Panc1 (cell line): ENCODE results near the gene COL4A3.

Experiments
- POLR2AphosphoS5 ChIP-seq: IDR thresholded peaks from 2 replicates; pipeline ENCODE4 v1.6.1; 2012; ENCODE audit warnings: mild to moderate bottlenecking, low read depth, low read length, moderate library complexity
- REST ChIP-seq, 2 experiments: IDR thresholded peaks; 2 replicates each; pipeline ENCODE4 v1.6.1; 2011 to 2012; ENCODE audit warnings: low read depth in 2 of 2, control low read depth in 1 of 2, low read length in 1 of 2, mild to moderate bottlenecking in 1 of 2, moderate library complexity in 1 of 2; ENCODE audit not compliant: insufficient read depth in 1 of 2
- SIN3A ChIP-seq: IDR thresholded peaks from 2 replicates; pipeline ENCODE4 v1.6.1; 2012; ENCODE audit warnings: low read depth, mild to moderate bottlenecking, low read length, moderate library complexity, borderline replicate concordance; ENCODE audit not compliant: insufficient read depth
- TCF7L2 ChIP-seq: IDR thresholded peaks from 2 replicates; pipeline ENCODE4 v1.6.1; 2011; ENCODE audit warnings: mild to moderate bottlenecking, low read depth, low read length, inconsistent platforms
- TF ChIP-seq, protein P1 (sequence below): fragments of 450-650 bp; IDR thresholded peaks from 2 replicates; pipeline ENCODE4 v1.5.1; 2017; ENCODE audit warnings: mild to moderate bottlenecking

GRCh38 chr2:227326783-227327182, 162.4 kb downstream of the COL4A3 start:
- TF ChIP-seq, protein P1, sequence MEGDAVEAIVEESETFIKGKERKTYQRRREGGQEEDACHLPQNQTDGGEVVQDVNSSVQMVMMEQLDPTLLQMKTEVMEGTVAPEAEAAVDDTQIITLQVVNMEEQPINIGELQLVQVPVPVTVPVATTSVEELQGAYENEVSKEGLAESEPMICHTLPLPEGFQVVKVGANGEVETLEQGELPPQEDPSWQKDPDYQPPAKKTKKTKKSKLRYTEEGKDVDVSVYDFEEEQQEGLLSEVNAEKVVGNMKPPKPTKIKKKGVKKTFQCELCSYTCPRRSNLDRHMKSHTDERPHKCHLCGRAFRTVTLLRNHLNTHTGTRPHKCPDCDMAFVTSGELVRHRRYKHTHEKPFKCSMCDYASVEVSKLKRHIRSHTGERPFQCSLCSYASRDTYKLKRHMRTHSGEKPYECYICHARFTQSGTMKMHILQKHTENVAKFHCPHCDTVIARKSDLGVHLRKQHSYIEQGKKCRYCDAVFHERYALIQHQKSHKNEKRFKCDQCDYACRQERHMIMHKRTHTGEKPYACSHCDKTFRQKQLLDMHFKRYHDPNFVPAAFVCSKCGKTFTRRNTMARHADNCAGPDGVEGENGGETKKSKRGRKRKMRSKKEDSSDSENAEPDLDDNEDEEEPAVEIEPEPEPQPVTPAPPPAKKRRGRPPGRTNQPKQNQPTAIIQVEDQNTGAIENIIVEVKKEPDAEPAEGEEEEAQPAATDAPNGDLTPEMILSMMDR, result no peak
- TF ChIP-seq SIN3A (no peak), TCF7L2 (no peak), REST (IDR thresholded peaks at IDR 0.05; ENCODE audit: insufficient read depth in 1 of 2, low read depth in 2 of 2, low read length in 1 of 2) (no peak), POLR2AphosphoS5 (no peak)
